ENCODE data around the gene XYLT1. TPM values are rescaled to one million over a fixed set of nuclear protein-coding genes. Genes with fewer than 3 reads are reported as not detected.

Gene XYLT1
- total and polyA plus RNA-seq, 2 of the 8 experiments (the other 6 are each of a cell fraction or from before 2014, with no cell fraction given) = 6.6 to 25.4 TPM

GRCh38 chr16:17272716-17273115, 198.0 kb downstream of the XYLT1 start:
- H3K4me2 ChIP-seq (ENCODE audit: insufficient read depth in 1 of 2, low read depth in 2 of 2, low read length in 2 of 2) = no peak overlapping the region
- H3K79me1 ChIP-seq (ENCODE audit: low read depth, low read length) = peaks cover 8% of the 10 kb centered on the region; the same call in 1 of the 2 replicates
- no peak overlapping the region for H4K8ac ChIP-seq (ENCODE audit: extremely low read depth, insufficient read depth, low read length)
- H3K23me2 ChIP-seq (ENCODE audit: low read depth, low read length) = no peaks in the 10 kb centered on the region
- no peak overlapping the region for H3K4ac ChIP-seq (replicated peaks; ENCODE audit: insufficient read length, low read depth, low read length)
- H2BK5ac ChIP-seq (ENCODE audit: low read depth, low read length) = no peak overlapping the region
- H3K27ac ChIP-seq (ENCODE audit: low read depth, low read length) = no peak overlapping the region
- 80% methylated on average over 10 of the region's 10 CpGs; no CpG with 5 or more reads in 1 of the 2 experiments for WGBS, 2 experiments (ENCODE audit: extremely low coverage in 1 of 2, insufficient coverage in 1 of 2, insufficient read length in 1 of 2, insufficient replicate concordance in 2 of 2, low coverage in 1 of 2, low lambda C conversion rate in 2 of 2, missing lambda C conversion rate in 1 of 2)
- no peak overlapping the region for H2BK12ac ChIP-seq (ENCODE audit: low read depth, low read length)
- H3K14ac ChIP-seq (ENCODE audit: insufficient read length) = no peak overlapping the region
- no peak overlapping the region for H2AK5ac ChIP-seq (ENCODE audit: low read depth, low read length)
- H3K9ac ChIP-seq (replicated peaks in 1 of 4; ENCODE audit: extremely low read depth in 1 of 4, low read depth in 3 of 4, low read length in 3 of 4) = no peak overlapping the region
- no peaks in the 10 kb centered on the region for H3K27me3 ChIP-seq (replicated peaks in 1 of 4; ENCODE audit: control insufficient read depth in 3 of 4, extremely low read depth in 1 of 4, insufficient read depth in 3 of 4, low read length in 3 of 4)
- H2BK20ac ChIP-seq (ENCODE audit: low read length) = no peak overlapping the region
- H2BK120ac ChIP-seq (replicated peaks; ENCODE audit: low read depth, low read length) = no peak overlapping the region
- H3K56ac ChIP-seq (replicated peaks; ENCODE audit: insufficient read length, low read depth, low read length) = no peak overlapping the region
- no peak for DNase-seq (ENCODE audit: low read depth in 1 of 2, low spot score in 2 of 2)
- H4K20me1 ChIP-seq (replicated peaks in 1 of 2; ENCODE audit: control insufficient read depth in 1 of 2, insufficient read depth in 2 of 2, low read length in 2 of 2) = no peaks in the 10 kb centered on the region
- CTCF ChIA-PET (ENCODE audit: partially characterized antibody) = interaction anchor here (1.0 to 1.3 kb wide), 2 partner anchors 61 to 204 kb away, joined by 3 to 4 read pairs; no protein-coding TSS in a partner anchor
- no peak overlapping the region for H3K4me3 ChIP-seq (ENCODE audit: extremely low read depth in 1 of 4, insufficient read depth in 2 of 4, low read depth in 3 of 4, low read length in 4 of 4)
- no peak overlapping the region for H3K18ac ChIP-seq (ENCODE audit: extremely low read depth, low read length)
- H4K5ac ChIP-seq (ENCODE audit: insufficient read length, low read depth, low read length) = no peak overlapping the region
- peaks cover 0 to 8% (median 2%) of the 10 kb centered on the region in 4 experiments; a peak in 3 of 7 replicates for H3K4me1 ChIP-seq (replicated peaks in 1 of 4; ENCODE audit: control insufficient read depth in 3 of 4, insufficient read depth in 4 of 4, low read length in 3 of 4)
- no peak overlapping the region for H4K91ac ChIP-seq (replicated peaks; ENCODE audit: insufficient read length, low read length)
- POLR2A ChIA-PET (ENCODE audit: partially characterized antibody) = interaction anchor here (0.6 kb wide), 1 partner anchor 39 kb away, joined by 3 read pairs; no protein-coding TSS in a partner anchor
- H3K23ac ChIP-seq (ENCODE audit: insufficient read length) = no peak overlapping the region
- no peaks in the 10 kb centered on the region for H3K36me3 ChIP-seq (ENCODE audit: control insufficient read depth in 2 of 4, insufficient read depth in 4 of 4, low read length in 3 of 4)
- no peak overlapping the region for H2AFZ ChIP-seq (ENCODE audit: low read length)
- TF ChIP-seq MAFK (IDR thresholded peaks at IDR 0.05; ENCODE audit: low read depth, low read length) (no peak), ASH2L (IDR thresholded peaks at IDR 0.05; ENCODE audit: low read length) (no peak), POLR2AphosphoS5 (IDR thresholded peaks at IDR 0.05; ENCODE audit: low read depth, low read length) (no peak), BACH1 (IDR thresholded peaks at IDR 0.05; ENCODE audit: low read length) (no peak), NRF1 (IDR thresholded peaks at IDR 0.05; ENCODE audit: low read depth, low read length) (no peak), ATF2 (IDR thresholded peaks at IDR 0.05; ENCODE audit: low read length) (no peak), RNF2 (IDR thresholded peaks at IDR 0.05; ENCODE audit: borderline replicate concordance, low read depth, low read length, missing control alignments, poor library complexity, severe bottlenecking) (no peak), GABPA (IDR thresholded peaks at IDR 0.05; ENCODE audit: borderline replicate concordance, insufficient read depth, low read length) (no peak), ATF3 (IDR thresholded peaks at IDR 0.05; ENCODE audit: insufficient read depth, low read depth, low read length) (no peak), FOSL1 (IDR thresholded peaks at IDR 0.05; ENCODE audit: insufficient read depth, low read depth, low read length) (no peak), JUND (IDR thresholded peaks at IDR 0.05; ENCODE audit: low read length) (no peak)
- no peak for FAIRE-seq
- no peaks in the 10 kb centered on the region for H3K9me3 ChIP-seq (ENCODE audit: insufficient read depth in 2 of 2, low read depth in 1 of 2, low read length in 1 of 2)
- no peaks in the 10 kb centered on the region for H3K79me2 ChIP-seq (ENCODE audit: control insufficient read depth in 1 of 2, insufficient read depth in 2 of 2, low read length in 2 of 2)
- no peak overlapping the region for H2BK15ac ChIP-seq (ENCODE audit: low read length)

All from H1 (cell line).